GM12873 (cell line): ENCODE data around the gene TTC39A.

Experiments used
- CTCF ChIP-seq: IDR thresholded peaks from 2 replicates; pipeline ENCODE4 v1.5.1; 2012; ENCODE audit warnings: low read depth, mild to moderate bottlenecking, moderate library complexity, low read length, control low read depth; ENCODE audit not compliant: insufficient read depth; ENCODE audit errors: missing control alignments

The TTC39A gene

GRCh38 chr1:51320967-51321923 lies 9.1 kb downstream of the TTC39A start:
- TF ChIP-seq CTCF = no peak

DNA sequence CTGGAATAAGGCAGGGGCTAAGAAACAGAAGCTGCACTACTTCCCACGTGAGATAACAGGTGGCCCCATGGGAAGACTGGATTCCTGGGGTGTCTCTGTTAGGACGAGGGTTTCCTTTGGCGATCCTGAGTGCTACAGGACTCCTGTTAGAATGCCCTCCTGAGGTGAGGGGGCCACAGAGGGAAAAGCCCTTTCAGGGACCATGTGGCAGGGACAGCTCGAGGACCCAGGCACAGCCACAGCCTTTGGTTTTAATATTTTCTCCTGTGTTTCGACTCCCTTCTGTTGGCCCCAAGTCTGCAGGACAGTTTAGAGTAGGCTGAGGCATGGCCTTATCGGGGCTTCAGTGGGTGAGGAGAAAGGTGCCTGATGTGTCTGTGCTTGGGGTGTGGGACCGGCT lies 12.6 kb downstream of the TTC39A start:
- TF ChIP-seq CTCF = no peak

GRCh38 chr1:51316846-51317120 lies 13.6 kb downstream of the TTC39A start:
- no peak for TF ChIP-seq CTCF

DNA sequence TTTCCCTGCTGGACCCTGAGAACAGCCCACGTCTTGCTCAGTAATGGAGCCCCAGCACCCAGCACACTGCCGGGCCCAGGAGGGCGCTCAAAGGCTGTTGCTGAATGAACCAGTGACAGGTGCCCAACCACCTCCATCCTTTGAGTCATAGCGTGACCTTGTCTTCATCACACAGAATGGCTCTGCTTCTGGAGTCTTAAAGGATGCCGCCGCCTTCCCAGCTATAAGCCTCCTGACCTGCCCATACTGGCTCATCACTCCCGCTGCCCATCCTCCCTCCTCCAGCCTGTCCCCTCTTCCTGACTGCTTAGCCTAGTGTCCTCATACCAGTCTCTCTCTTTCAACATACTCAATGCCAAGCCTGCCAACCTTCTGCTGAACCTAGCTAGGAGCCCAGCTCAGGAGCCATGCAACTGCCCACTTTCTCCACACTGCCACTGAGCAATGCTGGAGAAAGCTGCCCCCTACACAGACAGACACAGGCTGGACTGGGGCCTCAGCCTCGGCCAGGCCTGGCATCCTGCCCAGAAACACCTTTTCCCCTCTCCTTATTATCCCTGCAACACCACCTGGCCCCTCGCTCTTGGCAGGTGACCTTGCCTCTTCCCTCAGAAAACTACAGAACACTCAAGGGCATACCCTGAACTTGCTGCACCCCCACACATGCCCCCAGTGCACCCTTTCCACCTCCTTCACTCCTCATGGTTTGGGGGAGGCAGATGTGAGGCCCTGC lies 14.1 kb downstream of the TTC39A start:
- no peak for TF ChIP-seq CTCF

DNA sequence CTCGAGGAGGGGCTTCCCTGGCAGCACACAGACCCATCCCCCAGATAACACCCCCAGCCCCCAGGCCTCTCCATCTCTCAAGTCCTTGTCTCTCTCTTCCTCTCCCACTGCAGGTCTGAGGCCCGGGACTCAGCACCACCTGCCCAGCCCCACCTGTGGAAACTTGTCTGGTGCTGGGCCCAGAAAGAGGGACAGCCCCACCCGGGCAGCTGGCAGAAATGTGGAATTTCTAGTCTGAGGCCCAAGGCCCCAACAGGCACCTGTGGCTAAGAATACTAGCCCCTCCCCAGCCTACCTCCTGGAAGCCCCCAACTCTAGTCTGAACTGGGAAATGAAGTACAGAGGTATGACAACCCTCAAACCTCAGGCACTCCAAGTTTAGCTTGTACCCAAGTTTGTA lies 15.4 kb downstream of the TTC39A start:
- TF ChIP-seq CTCF = no peak

GRCh38 chr1:51313961-51314777 lies 16.2 kb downstream of the TTC39A start:
- TF ChIP-seq CTCF = no peak
